Adrenal gland (tissue), 12 donors: ENCODE results near the gene SELPLG. TPM values are rescaled to one million over a fixed set of nuclear protein-coding genes. Genes with fewer than 3 reads are reported as not detected.

ENCODE experiments used
- DNase-seq, 7 donors: peaks; one replicate each; pipeline ENCODE4 v3.0.0-alpha.2; 2019 to 2020
- H3K27ac ChIP-seq, 5 donors: fragments of 200-600 bp; sonication (generic) in 4 of 5; 1 replicate in 3 of 5; 2 replicates in 2 of 5; pipeline versions ENCODE4 v1.5.1 to v1.8.0; 2016 to 2020; ENCODE audit warnings: mild to moderate bottlenecking in 1 of 5
- H3K27me3 ChIP-seq: fragments of 200-600 bp; 2 replicates; pipeline ENCODE4 v1.8.0; 2021
- H3K36me3 ChIP-seq, 2 donors: fragments of 200-600 bp; replicated peaks in 1 of 2; 1 replicate in 1 of 2; 2 replicates in 1 of 2; pipeline versions ENCODE4 v1.5.1 to v1.8.0; 2018 to 2022
- H3K4me1 ChIP-seq, 2 donors: fragments of 200-600 bp; replicated peaks in 1 of 2; 1 replicate in 1 of 2; 2 replicates in 1 of 2; pipeline versions ENCODE4 v1.5.1 to v1.8.0; 2018 to 2021
- H3K4me3 ChIP-seq, 4 donors: fragments of 200-600 bp; sonication (generic) in 3 of 4; one replicate each; pipeline ENCODE4 v1.5.1; 2016 to 2018
- H3K9me3 ChIP-seq, 3 donors: fragments of 200-600 bp; sonication (generic) in 1 of 3; replicated peaks in 1 of 3; 1 replicate in 2 of 3; 2 replicates in 1 of 3; pipeline versions ENCODE4 v1.5.1 to v1.8.0; 2016 to 2021
- POLR2A ChIP-seq, 2 donors: fragments of 450-650 bp; IDR thresholded peaks; one replicate each; pipeline ENCODE4 v1.6.1; 2017; ENCODE audit warnings: antibody characterized with exemption in 2 of 2, mild to moderate bottlenecking in 2 of 2, moderate library complexity in 1 of 2
- whole genome bisulfite sequencing, 4 donors: extraction: QIAGEN DNeasy Blood & Tissue Kit in 2 of 4; methylation state at CpG; one replicate each; pipeline versions ENCODE4 v1.1.5 to v1.1.7; 2013 to 2017; 5-methylcytosine and 5-hydroxymethylcytosine counted together
- intact Hi-C, 2 donors: fragments of 100-400 bp; cut with DNase I; formaldehyde crosslinking; loops; one replicate each; pipeline versions ENCODE4 v1.14.1 to v1.15.0; 2022 to 2023
- polyA plus RNA-seq, 3 donors: library from polyadenylated mRNA; stranded (reverse); fragments of 200-250 nt in 2 of 3; fragments of 350-450 nt in 1 of 3; fragmentation: Illumina TruSeq in 1 of 3; extraction: RNeasy Lipid Tissue Mini Kit (QIAGEN cat#74804) in 1 of 3; gene quantifications; one replicate each; pipeline ENCODE4 v1.2.3, GENCODE V29; 2013 to 2014
- total RNA-seq, 9 donors: library from RNA; depleted of rRNA in 4 of 9; stranded (reverse); fragments of >200 nt in 4 of 9; fragments of 120-200 nt in 1 of 9; fragmentation: NEBNext Ultra II Directional in 1 of 9; extraction: Animal tissue kit (Norgen Biotek cat#: 25700) in 1 of 9; gene quantifications; one replicate each; pipeline versions ENCODE4 v1.1.0 to v1.2.4, GENCODE V29; 2013 to 2023
- TF ChIP-seq, protein P1 (sequence below), 6 experiments: fragments of 450-650 bp in 4 of 6; fragments of 200-600 bp in 2 of 6; sonication (generic) in 1 of 6; IDR thresholded peaks; 1 replicate in 5 of 6; 2 replicates in 1 of 6; pipeline versions ENCODE4 v1.5.1 to v1.8.0; 2016 to 2021; ENCODE audit warnings: antibody characterized with exemption in 6 of 6, mild to moderate bottlenecking in 2 of 6, moderate library complexity in 1 of 6
- donor health status: healthy with polysubstance abuse.
- donor health status: Bipolar disorder and iron deficiency.
- donor health status: DM: yes; HTN: yes; CAD: no.
- donor health status: DM: no; HTN: no; CAD: no.
- donor health status: DM: no; HTN: no; CAD: no.
- donor health status: DM: yes; HTN: yes; CAD: no.

SELPLG gene
- total and polyA plus RNA-seq, 12 donors: 1.5 to 46.1 (median 14.3) TPM

DNA sequence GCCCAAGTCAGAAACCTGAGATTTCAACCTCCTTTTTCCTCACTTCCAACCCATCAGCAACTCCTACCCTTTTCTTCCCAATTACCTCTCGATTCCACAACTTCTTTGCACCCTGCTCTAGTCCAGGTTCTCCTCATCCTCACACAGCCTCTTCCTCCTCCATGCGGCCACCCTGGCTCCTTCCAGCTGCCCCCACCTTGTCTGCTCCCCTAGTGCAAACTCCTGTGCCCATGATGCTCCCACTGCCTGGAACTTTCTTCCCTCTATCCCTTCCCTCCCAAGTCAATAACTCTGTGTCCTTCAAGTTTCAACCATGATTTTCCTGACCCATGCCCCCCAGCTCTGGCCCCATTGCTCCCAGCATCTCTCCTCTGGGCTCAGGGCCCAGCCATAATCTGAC lies 17.3 kb downstream of the SELPLG start:
- H3K27me3 ChIP-seq: no peaks in the 10 kb centered on the region
- H3K4me3 ChIP-seq: no peak overlapping the region
- H3K9me3 ChIP-seq: no peaks in the 10 kb centered on the region
- H3K36me3 ChIP-seq: no peaks in the 10 kb centered on the region
- DNase-seq: no peak
- H3K4me1 ChIP-seq: peaks cover 5 to 38% of the 10 kb centered on the region in 2 donors
- peak overlapping the region in 1 of 5 donors; percentile 70 for H3K27ac ChIP-seq
- intact Hi-C loops: loop anchor here (5.0 to 10.0 kb wide), 2 partner anchors 49 to 102 kb away; partner anchors contain the start of gene FICD (in 1 of the 2)
- TF ChIP-seq, protein P1, sequence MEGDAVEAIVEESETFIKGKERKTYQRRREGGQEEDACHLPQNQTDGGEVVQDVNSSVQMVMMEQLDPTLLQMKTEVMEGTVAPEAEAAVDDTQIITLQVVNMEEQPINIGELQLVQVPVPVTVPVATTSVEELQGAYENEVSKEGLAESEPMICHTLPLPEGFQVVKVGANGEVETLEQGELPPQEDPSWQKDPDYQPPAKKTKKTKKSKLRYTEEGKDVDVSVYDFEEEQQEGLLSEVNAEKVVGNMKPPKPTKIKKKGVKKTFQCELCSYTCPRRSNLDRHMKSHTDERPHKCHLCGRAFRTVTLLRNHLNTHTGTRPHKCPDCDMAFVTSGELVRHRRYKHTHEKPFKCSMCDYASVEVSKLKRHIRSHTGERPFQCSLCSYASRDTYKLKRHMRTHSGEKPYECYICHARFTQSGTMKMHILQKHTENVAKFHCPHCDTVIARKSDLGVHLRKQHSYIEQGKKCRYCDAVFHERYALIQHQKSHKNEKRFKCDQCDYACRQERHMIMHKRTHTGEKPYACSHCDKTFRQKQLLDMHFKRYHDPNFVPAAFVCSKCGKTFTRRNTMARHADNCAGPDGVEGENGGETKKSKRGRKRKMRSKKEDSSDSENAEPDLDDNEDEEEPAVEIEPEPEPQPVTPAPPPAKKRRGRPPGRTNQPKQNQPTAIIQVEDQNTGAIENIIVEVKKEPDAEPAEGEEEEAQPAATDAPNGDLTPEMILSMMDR (IDR thresholded peaks at IDR 0.05): no peak
- TF ChIP-seq POLR2A (IDR thresholded peaks at IDR 0.05): no peak
- WGBS, 4 donors: 91 to 97% (median 93%) methylated on average over 2 of the region's 2 CpGs

DNA sequence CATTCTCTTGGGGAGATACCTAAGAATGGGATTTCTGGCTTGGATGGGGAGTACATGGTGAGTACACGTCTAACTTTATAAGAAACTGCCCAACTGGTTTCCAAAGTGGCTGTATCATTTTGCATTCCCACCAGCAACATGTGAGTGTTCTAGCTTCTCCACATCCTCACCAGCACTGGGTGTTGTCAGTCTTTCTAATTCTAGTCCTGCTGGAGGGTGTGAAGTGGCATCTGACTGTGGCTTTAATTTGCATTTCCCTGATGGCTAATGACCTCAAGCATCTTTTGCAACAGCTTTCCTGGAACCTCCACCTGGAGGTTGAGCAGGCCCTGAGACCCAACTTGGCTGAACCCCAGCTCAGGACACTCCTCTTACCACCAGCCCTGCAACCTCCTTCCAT lies 17.8 kb downstream of the SELPLG start:
- H3K9me3 ChIP-seq: no peaks in the 10 kb centered on the region
- H3K4me3 ChIP-seq: no peak overlapping the region
- peaks cover 5 to 38% of the 10 kb centered on the region in 2 donors for H3K4me1 ChIP-seq
- 88 to 96% (median 90%) methylated on average over 1 of the region's 1 CpG for WGBS, 4 donors
- no peaks in the 10 kb centered on the region for H3K27me3 ChIP-seq
- no peaks in the 10 kb centered on the region for H3K36me3 ChIP-seq
- DNase-seq: no peak
- no peak for TF ChIP-seq POLR2A (IDR thresholded peaks at IDR 0.05)
- TF ChIP-seq, protein P1 (IDR thresholded peaks at IDR 0.05): no peak
- no peak overlapping the region for H3K27ac ChIP-seq
- intact Hi-C loops: loop anchor here (5.0 to 10.0 kb wide), 2 partner anchors 49 to 101 kb away; partner anchors contain the start of gene FICD (in 1 of the 2)

DNA sequence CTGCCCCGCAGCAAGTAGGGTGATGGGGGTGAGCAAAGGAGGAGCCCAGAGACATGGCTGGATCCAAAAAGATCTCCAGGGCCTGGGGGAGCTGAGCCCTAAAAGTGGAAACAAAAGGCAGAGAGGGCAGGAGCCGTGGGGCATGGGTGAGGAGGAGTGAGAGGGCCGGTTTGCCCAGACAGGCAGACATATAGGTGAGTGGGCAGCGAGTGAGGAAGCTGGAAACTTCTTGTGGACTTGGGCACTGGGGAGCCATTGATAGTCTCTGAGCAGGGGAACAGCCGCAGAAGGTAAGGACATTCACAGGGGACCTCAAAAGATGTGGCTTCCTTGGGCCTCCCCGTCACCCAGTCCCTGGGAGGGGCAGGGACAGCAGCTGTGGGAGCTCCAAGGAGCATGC lies 19.1 kb downstream of the SELPLG start:
- Histone ChIP-seq H3K36me3 (no peaks in the 10 kb centered on the region), H3K4me3 (no peak overlapping the region), H3K9me3 (no peaks in the 10 kb centered on the region), H3K27ac (no peak overlapping the region), H3K27me3 (no peaks in the 10 kb centered on the region), H3K4me1 (peaks cover 5 to 38% of the 10 kb centered on the region in 2 donors)
- 93 to 98% (median 95%) methylated on average over 5 to 6 of the region's 6 CpGs for WGBS, 4 donors
- TF ChIP-seq POLR2A (IDR thresholded peaks at IDR 0.05): no peak
- TF ChIP-seq, protein P1 (IDR thresholded peaks at IDR 0.05): no peak
- intact Hi-C loops: loop anchor here (5.0 to 10.0 kb wide), 2 partner anchors 47 to 100 kb away; partner anchors contain the start of gene FICD (in 1 of the 2)
- no peak for DNase-seq

DNA sequence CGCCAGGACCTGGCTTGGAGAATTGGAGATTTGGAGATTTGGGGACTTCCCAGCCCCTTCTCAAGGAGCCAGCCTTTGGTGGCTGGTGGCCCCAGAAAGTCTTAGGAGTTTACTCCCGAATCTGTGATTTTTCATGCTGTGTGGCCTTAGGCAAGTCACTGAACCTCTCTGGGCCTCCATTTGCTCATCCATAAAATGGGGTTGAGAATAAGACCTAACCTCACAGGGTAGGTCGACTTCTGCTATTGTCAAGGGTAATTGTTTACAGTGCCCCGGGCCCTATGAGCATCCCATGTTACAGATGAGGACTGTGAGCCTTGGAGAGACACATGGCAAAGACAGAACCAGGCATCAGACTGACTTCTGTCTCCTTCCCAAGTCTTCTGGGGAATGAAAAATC lies 19.7 kb downstream of the SELPLG start:
- TF ChIP-seq POLR2A (IDR thresholded peaks at IDR 0.05): no peak
- TF ChIP-seq, protein P1 (IDR thresholded peaks at IDR 0.05): no peak
- Histone ChIP-seq H3K36me3 (no peaks in the 10 kb centered on the region), H3K27ac (peak overlapping the region in 1 of 5 donors; percentile 46), H3K9me3 (no peaks in the 10 kb centered on the region), H3K4me3 (no peak overlapping the region), H3K27me3 (no peaks in the 10 kb centered on the region), H3K4me1 (peaks cover 5 to 35% of the 10 kb centered on the region in 2 donors)
- DNase-seq: no peak
- intact Hi-C loops: loop anchor here in 1 of 2 donors (10.0 kb wide), 1 partner anchor 99 kb away; the partner anchor contains the start of gene FICD
- WGBS, 4 donors: 76 to 89% (median 86%) methylated on average over 3 to 4 of the region's 4 CpGs
